ENCODE data around the gene FIBP. TPM values are rescaled to one million over a fixed set of nuclear protein-coding genes. Genes with fewer than 3 reads are reported as not detected.
A peak's percentile ranks its signal among the peaks of the same experiment; 100 is the strongest.

Gene FIBP
- total RNA-seq, 4 donors from 2014 or later, result 33.2 to 74.3 (median 48.6) TPM

DNA sequence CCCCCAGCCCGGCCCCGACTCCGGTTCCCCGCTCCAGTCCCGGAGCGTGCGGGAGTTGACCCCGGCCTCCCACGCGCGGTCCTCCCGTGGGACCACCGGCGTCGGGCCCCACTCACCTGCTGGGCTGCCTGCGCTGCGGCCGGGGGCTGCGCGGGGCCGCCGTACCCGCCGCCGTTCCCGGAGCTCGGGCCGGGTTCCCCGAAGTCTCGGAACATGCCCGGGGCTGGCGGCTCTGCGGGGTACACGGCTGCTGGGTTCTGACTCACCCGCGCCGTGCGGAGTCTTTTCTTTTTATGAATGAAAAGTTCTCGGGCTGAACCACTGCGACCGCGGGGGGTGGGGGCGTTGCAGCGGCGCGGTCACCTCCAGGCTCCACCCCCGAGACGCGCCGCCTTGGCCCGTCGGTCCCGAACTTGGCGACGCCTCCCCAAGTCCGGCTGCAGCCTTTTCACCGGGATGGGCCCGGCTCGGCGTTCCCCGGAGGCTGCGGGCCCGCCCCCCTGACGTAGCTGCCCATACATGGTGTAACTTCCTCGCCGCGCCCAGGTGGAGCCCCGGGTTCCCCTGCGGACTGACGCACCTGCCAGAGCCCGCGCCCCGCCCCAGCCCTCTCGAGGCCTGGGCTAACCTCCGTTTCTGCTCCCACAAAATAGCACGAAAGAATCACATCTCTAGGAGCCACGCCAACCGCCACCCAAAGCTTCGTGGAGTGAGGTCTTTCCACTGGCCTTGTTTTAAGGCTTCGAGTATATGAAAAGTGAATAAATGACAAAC lies 12.0 kb upstream of the FIBP start, which contains the start of gene FOSL1:
Gene FOSL1, minus strand, starts transcription at position 264 of the 774 bp plus-strand sequence. Its CDS starts 49 bp downstream, at position 215.
- Histone ChIP-seq H3K4me3 (peak within 1 kb of the TSS; percentile 64 to 73 (median 68)), H3K27me3 (peaks cover 0 to 11% (median 0%) of the 10 kb centered on the region in 4 donors), H3K9me3 (no peaks in the 10 kb centered on the region), H3K4me1 (peaks cover 16 to 24% (median 23%) of the 10 kb centered on the region in 4 donors), H3K27ac (replicated peaks in 1 of 4) (peak within 1 kb of the TSS; percentile 56 to 80 (median 77)), H3K36me3 (no peaks in the 10 kb centered on the region)
- TF ChIP-seq POLR2A (IDR thresholded peaks at IDR 0.05; ENCODE audit: low read depth), result peak; percentile 64
- no peak for TF ChIP-seq CTCF (IDR thresholded peaks at IDR 0.05)
- peak; percentile 84 to 87 for TF ChIP-seq POLR2AphosphoS5 (IDR thresholded peaks at IDR 0.05)
- TF ChIP-seq EP300 (IDR thresholded peaks at IDR 0.05), result no peak
- WGBS, result 11% methylated on average over 12 of the region's 80 CpGs
- intact Hi-C loops (cut with DNase I), result no loop called here
- peak; percentile 97 for DNase-seq (ENCODE audit: extremely low spot score)

DNA sequence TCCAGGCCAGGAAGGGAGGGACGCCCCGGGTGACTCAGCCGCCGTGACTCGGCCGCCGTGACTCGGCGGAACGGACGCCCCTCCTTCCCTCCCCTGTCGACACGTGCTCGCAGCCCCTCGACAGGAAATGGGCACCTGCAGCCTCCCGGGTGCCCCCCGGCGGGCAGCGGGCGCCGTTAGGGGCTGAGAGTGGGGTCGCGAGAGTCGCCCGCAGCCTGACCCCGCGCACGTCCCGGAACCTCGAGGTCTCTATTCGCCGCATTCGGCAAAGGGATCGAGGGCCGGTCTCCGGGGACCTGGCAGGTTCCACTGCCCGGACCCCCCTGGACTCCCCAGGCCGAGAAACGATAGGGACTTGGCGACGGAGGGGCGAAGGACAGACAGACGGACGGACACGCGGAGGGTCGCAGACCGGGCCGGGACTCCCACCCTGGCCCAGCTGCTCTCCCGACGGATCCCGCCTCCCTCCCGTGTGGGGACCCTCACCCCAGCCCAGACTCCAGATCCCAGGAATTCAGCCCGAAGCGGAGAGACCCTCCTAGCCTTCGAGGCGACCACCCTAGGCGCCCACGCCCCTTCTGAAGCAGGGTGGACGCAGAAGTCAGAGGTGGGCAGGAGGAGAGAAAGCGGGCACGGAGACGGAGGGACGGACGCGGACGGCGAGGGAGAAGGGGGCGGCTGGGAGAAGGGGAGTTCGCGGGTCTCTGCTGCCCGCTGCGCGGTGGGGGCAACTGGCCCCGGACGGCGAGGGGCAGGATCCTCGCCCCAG lies 11.3 kb upstream of the FIBP start:
- H3K36me3 ChIP-seq, result no peaks in the 10 kb centered on the region
- peak overlapping the region; percentile 56 to 80 (median 77) for H3K27ac ChIP-seq (replicated peaks in 1 of 4)
- TF ChIP-seq CTCF (IDR thresholded peaks at IDR 0.05) (no peak), POLR2AphosphoS5 (IDR thresholded peaks at IDR 0.05) (peak; percentile 65 to 72)
- H3K4me1 ChIP-seq, result peaks cover 17 to 25% (median 23%) of the 10 kb centered on the region in 4 donors
- WGBS, result 0% methylated on average over 2 of the region's 78 CpGs
- intact Hi-C loops (cut with DNase I), result no loop called here
- H3K4me3 ChIP-seq, result peak overlapping the region; percentile 64 to 73 (median 68)
- DNase-seq (ENCODE audit: extremely low spot score), result no peak
- peaks cover 0 to 11% (median 0%) of the 10 kb centered on the region in 4 donors for H3K27me3 ChIP-seq
- H3K9me3 ChIP-seq, result no peaks in the 10 kb centered on the region

- peak overlapping the region in 3 of 4 donors; percentile 42 to 74 (median 56) for H3K27ac ChIP-seq (replicated peaks in 1 of 4)
- WGBS, result 34% methylated on average over 21 of the region's 28 CpGs
- intact Hi-C loops (cut with DNase I), result no loop called here
Observed at GRCh38 chr11:65898656-65899355, 10.5 kb upstream of the FIBP start.

More at GRCh38 chr11:65898656-65899355, 10.5 kb upstream of the FIBP start:
- Histone ChIP-seq H3K27me3 (peaks cover 0 to 11% (median 0%) of the 10 kb centered on the region in 4 donors), H3K9me3 (no peaks in the 10 kb centered on the region), H3K4me1 (peaks cover 23 to 33% (median 27%) of the 10 kb centered on the region in 4 donors), H3K36me3 (no peaks in the 10 kb centered on the region), H3K4me3 (peak overlapping the region; percentile 64 to 73 (median 68))
- TF ChIP-seq POLR2A (IDR thresholded peaks at IDR 0.05; ENCODE audit: low read depth) (no peak), CTCF (IDR thresholded peaks at IDR 0.05) (no peak), POLR2AphosphoS5 (IDR thresholded peaks at IDR 0.05) (no peak), EP300 (IDR thresholded peaks at IDR 0.05) (no peak)
- DNase-seq (ENCODE audit: extremely low spot score), result no peak
